ENCODE data around the gene ELP1.

ELP1 gene

GRCh38 chr9:108854641-108855528 lies 79.0 kb downstream of the ELP1 start:
- no peak for TF ChIP-seq REST (IDR thresholded peaks at IDR 0.05; ENCODE audit: insufficient read depth in 1 of 2, low read depth in 2 of 2, low read length in 2 of 2)
- TF ChIP-seq FOXP2 (optimal IDR thresholded peaks at IDR 0.05; ENCODE audit: borderline replicate concordance, extremely low read depth, extremely low read length, insufficient read depth): no peak
- no peak for TF ChIP-seq POLR2AphosphoS5 (IDR thresholded peaks at IDR 0.05; ENCODE audit: low read depth, low read length)
- no peak for TF ChIP-seq TAF1 (IDR thresholded peaks at IDR 0.05; ENCODE audit: borderline replicate concordance, insufficient read depth, low read length)
- TF ChIP-seq SIN3A (IDR thresholded peaks at IDR 0.05; ENCODE audit: borderline replicate concordance, insufficient read depth, low read length): no peak

- TF ChIP-seq REST (IDR thresholded peaks at IDR 0.05; ENCODE audit: insufficient read depth in 1 of 2, low read depth in 2 of 2, low read length in 2 of 2): no peak
- no peak for TF ChIP-seq POLR2AphosphoS5 (IDR thresholded peaks at IDR 0.05; ENCODE audit: low read depth, low read length)
- TF ChIP-seq FOXP2 (optimal IDR thresholded peaks at IDR 0.05; ENCODE audit: borderline replicate concordance, extremely low read depth, extremely low read length, insufficient read depth): no peak
- TF ChIP-seq SIN3A (IDR thresholded peaks at IDR 0.05; ENCODE audit: borderline replicate concordance, insufficient read depth, low read length): no peak
- no peak for TF ChIP-seq TAF1 (IDR thresholded peaks at IDR 0.05; ENCODE audit: borderline replicate concordance, insufficient read depth, low read length)
These were observed 79.8 kb downstream of the ELP1 start for GRCh38 chr9:108854094-108854493.

GRCh38 chr9:108852079-108852478 lies 81.8 kb downstream of the ELP1 start:
- TF ChIP-seq REST (IDR thresholded peaks at IDR 0.05; ENCODE audit: insufficient read depth in 1 of 2, low read depth in 2 of 2, low read length in 2 of 2): no peak
- TF ChIP-seq TAF1 (IDR thresholded peaks at IDR 0.05; ENCODE audit: borderline replicate concordance, insufficient read depth, low read length): no peak
- TF ChIP-seq SIN3A (IDR thresholded peaks at IDR 0.05; ENCODE audit: borderline replicate concordance, insufficient read depth, low read length): no peak
- TF ChIP-seq POLR2AphosphoS5 (IDR thresholded peaks at IDR 0.05; ENCODE audit: low read depth, low read length): no peak
- TF ChIP-seq FOXP2 (optimal IDR thresholded peaks at IDR 0.05; ENCODE audit: borderline replicate concordance, extremely low read depth, extremely low read length, insufficient read depth): no peak

GRCh38 chr9:108851138-108851537 lies 82.8 kb downstream of the ELP1 start:
- no peak for TF ChIP-seq SIN3A (IDR thresholded peaks at IDR 0.05; ENCODE audit: borderline replicate concordance, insufficient read depth, low read length)
- no peak for TF ChIP-seq FOXP2 (optimal IDR thresholded peaks at IDR 0.05; ENCODE audit: borderline replicate concordance, extremely low read depth, extremely low read length, insufficient read depth)
- no peak for TF ChIP-seq REST (IDR thresholded peaks at IDR 0.05; ENCODE audit: insufficient read depth in 1 of 2, low read depth in 2 of 2, low read length in 2 of 2)
- TF ChIP-seq POLR2AphosphoS5 (IDR thresholded peaks at IDR 0.05; ENCODE audit: low read depth, low read length): no peak
- no peak for TF ChIP-seq TAF1 (IDR thresholded peaks at IDR 0.05; ENCODE audit: borderline replicate concordance, insufficient read depth, low read length)

All from PFSK-1 (cell line).